ENCODE results near the gene SLCO3A1.

SLCO3A1 gene

DNA sequence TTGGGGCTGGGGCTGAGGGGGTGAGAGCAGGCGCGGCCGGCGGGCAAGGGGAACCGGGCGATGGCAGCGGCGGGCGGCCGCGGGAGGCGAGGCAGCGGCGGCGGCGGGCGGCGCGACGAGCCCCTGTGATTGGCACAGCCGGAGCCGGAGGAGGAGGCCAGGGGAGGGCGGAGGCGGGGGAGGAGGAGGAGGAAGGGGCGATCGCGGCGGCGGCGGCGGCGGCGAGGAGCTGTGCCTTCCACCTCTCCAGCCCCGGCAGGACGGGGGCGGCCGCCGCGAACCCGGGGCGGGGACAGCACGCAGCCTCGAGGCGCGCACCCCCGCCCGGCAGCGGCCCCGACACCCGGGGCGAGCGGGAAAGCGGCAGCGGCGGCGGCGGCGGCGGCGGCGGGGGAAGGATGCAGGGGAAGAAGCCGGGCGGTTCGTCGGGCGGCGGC is at the start of gene SLCO3A1:
Gene SLCO3A1, plus strand, starts transcription at position 198 of the 437 bp plus-strand sequence.
- TF ChIP-seq, protein P1, sequence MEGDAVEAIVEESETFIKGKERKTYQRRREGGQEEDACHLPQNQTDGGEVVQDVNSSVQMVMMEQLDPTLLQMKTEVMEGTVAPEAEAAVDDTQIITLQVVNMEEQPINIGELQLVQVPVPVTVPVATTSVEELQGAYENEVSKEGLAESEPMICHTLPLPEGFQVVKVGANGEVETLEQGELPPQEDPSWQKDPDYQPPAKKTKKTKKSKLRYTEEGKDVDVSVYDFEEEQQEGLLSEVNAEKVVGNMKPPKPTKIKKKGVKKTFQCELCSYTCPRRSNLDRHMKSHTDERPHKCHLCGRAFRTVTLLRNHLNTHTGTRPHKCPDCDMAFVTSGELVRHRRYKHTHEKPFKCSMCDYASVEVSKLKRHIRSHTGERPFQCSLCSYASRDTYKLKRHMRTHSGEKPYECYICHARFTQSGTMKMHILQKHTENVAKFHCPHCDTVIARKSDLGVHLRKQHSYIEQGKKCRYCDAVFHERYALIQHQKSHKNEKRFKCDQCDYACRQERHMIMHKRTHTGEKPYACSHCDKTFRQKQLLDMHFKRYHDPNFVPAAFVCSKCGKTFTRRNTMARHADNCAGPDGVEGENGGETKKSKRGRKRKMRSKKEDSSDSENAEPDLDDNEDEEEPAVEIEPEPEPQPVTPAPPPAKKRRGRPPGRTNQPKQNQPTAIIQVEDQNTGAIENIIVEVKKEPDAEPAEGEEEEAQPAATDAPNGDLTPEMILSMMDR (IDR thresholded peaks at IDR 0.05; ENCODE audit: low read depth, low read length, missing control alignments): no peak
- no peak for DNase-seq (ENCODE audit: low read depth)
- peak within 1 kb of the TSS; percentile 30 for H3K4me3 ChIP-seq (ENCODE audit: low read depth, low read length)

DNA sequence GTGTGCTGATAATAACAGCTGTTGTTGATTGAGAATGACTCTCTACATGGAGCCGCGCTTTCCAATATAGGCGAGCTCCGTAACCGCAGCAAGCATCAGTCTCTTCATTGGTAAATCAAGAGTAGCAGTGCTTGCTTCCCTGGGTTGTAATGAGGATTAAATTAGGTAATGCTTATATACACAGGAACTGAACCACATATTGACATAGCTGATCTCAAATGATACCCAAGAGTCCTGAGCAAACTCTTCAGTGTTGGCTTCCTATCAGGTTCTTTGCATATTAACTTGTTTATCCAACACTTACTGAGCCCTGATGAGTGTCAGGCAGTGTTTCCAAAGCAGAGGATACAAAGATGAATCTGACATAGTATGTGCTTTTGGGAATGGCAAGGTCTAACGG is 46.4 kb upstream of the SLCO3A1 start:
- H3K4me3 ChIP-seq (ENCODE audit: low read depth, low read length): no peak overlapping the region
- no peak for DNase-seq (ENCODE audit: low read depth)
- TF ChIP-seq, protein P1 (IDR thresholded peaks at IDR 0.05; ENCODE audit: low read depth, low read length, missing control alignments): no peak

DNA sequence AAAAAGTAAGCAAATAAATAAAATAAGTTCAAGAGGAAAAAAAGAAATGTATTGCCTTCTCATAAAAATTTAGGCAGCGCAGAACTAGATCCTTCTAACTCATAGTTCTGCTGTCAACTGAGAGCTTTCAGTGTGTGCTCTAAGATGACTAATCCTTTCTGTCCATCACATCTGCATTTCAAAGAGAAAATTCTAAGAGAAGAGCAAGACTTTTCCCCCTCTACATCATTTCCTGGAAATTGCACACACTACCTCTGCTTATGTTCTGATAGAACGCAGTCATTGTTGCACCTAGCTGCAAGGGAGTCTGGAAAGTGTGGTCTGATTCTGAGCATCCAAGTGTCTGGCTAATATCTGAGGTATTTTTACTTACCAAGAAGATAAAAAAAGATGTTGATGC is 39.6 kb upstream of the SLCO3A1 start:
- TF ChIP-seq, protein P1 (IDR thresholded peaks at IDR 0.05; ENCODE audit: low read depth, low read length, missing control alignments): no peak
- H3K4me3 ChIP-seq (ENCODE audit: low read depth, low read length): no peak overlapping the region
- DNase-seq (ENCODE audit: low read depth): no peak

DNA sequence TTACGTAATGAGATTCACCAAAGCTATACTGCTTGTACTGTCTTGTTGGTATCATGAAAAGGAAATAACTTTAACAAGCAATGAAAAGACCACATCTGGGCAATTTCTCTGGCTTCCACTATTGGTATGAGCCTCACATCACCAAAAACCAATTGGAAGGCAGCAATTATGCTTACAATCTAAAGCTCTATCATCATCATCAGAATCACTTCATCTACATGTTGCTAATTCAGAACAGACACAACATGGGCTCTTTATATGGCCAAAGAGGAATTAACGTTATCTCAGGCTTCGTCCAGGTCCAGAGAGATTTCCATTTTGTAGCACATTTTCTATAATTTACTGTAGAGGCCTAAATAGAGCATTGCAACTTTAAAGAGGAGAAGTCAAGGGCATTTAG is 36.6 kb upstream of the SLCO3A1 start:
- no peak overlapping the region for H3K4me3 ChIP-seq (ENCODE audit: low read depth, low read length)
- DNase-seq (ENCODE audit: low read depth): no peak
- TF ChIP-seq, protein P1 (IDR thresholded peaks at IDR 0.05; ENCODE audit: low read depth, low read length, missing control alignments): no peak

DNA sequence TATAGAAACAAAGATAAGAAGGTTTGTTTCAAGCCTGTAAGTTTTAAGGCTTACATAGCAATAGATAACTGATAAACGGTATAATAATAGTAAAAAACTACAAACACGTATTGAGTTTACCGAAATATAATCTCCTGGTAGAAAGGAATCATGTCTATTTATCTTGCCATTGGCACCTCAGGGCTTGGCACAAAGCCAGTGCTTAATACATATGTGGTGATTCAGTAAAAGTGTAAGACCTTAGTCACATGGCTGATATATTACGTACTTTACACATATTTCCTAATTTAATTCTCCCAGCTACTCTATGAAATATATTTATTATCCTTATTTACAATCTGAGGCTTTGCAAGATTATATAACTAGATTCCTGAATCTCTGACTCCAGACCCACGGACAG is 32.0 kb upstream of the SLCO3A1 start:
- no peak overlapping the region for H3K4me3 ChIP-seq (ENCODE audit: low read depth, low read length)
- no peak for DNase-seq (ENCODE audit: low read depth)
- TF ChIP-seq, protein P1 (IDR thresholded peaks at IDR 0.05; ENCODE audit: low read depth, low read length, missing control alignments): no peak

DNA sequence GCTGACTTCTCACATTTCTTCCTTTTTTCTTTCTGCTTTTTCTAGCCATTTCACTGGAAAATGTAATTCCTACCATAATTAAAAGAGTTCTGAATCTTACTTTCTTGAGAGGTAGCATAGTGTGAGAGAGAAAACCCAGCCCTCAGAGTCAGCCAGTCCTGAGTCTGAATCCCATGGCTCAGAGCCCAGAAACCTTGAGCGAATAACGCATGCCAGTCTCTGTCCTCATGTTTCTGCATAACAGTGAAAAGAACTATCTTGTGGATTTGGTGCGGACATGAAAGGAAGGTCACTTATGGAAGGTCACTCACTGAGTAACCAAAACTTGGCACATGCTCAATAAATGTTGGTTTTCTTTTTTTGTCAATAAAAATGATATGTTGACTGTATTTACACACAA is 29.3 kb upstream of the SLCO3A1 start:
- no peak for DNase-seq (ENCODE audit: low read depth)
- TF ChIP-seq, protein P1 (IDR thresholded peaks at IDR 0.05; ENCODE audit: low read depth, low read length, missing control alignments): no peak

DNA sequence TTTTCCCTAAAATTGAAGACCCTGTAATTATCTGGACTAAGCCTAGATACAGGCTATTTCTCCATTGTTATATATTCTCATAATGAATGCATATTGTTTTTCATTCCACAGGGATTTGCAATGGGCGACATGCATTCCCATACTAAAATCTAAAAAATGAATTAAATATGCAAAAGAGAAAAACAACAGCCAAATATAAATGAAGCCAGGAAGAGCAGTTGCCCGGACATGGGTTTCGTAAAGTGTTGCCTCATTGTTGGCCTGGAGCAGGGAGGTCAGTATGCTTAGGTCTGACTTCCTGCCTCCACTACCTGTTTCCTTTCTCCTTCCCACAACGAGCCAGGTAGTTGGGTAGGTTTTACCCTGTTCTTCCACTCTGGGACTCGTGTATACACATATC is 27.1 kb upstream of the SLCO3A1 start:
- no peak overlapping the region for H3K4me3 ChIP-seq (ENCODE audit: low read depth, low read length)
- no peak for DNase-seq (ENCODE audit: low read depth)
- TF ChIP-seq, protein P1 (IDR thresholded peaks at IDR 0.05; ENCODE audit: low read depth, low read length, missing control alignments): no peak

More for the DNA sequence above, 29.3 kb upstream of the SLCO3A1 start:
- no peak overlapping the region for H3K4me3 ChIP-seq (ENCODE audit: low read depth, low read length)
